ENCODE measurements around the gene GPX5. TPM values are rescaled to one million over a fixed set of nuclear protein-coding genes. Genes with fewer than 3 reads are reported as not detected.

The GPX5 gene
- total RNA-seq, 1 donor from 2014 or later = 4.3 TPM

- DNase-seq (ENCODE audit: low read depth) = no peak
- H3K27me3 ChIP-seq (ENCODE audit: insufficient read depth, low read length) = no peaks in the 10 kb centered on the region
- H3K4me1 Mint-ChIP-seq (ENCODE audit: low read depth, unreplicated experiment) = no peaks in the 10 kb centered on the region
- FAIRE-seq = no peak
- no peaks in the 10 kb centered on the region for H4K20me1 ChIP-seq (ENCODE audit: insufficient read depth, low read length)
- H2AFZ ChIP-seq (ENCODE audit: low read depth, low read length) = no peak overlapping the region
- H3K27me3 Mint-ChIP-seq (ENCODE audit: low read depth, unreplicated experiment) = no peaks in the 10 kb centered on the region
- H3K27ac Mint-ChIP-seq (ENCODE audit: unreplicated experiment) = no peak overlapping the region
- no peaks in the 10 kb centered on the region for H3K36me3 ChIP-seq (ENCODE audit: insufficient read depth, low read length)
- H3K4me2 ChIP-seq (ENCODE audit: low read length) = no peak overlapping the region
- no peaks in the 10 kb centered on the region for H3K36me3 Mint-ChIP-seq (ENCODE audit: low read depth, unreplicated experiment)
- H3K4me3 Mint-ChIP-seq (ENCODE audit: unreplicated experiment) = no peak overlapping the region
- H3K27ac ChIP-seq (ENCODE audit: low read depth, low read length) = no peak overlapping the region
- no peak overlapping the region for H3K9ac ChIP-seq (ENCODE audit: low read length)
- H3K4me3 ChIP-seq (ENCODE audit: insufficient read depth, low read depth, low read length) = no peak overlapping the region
- no peaks in the 10 kb centered on the region for H3K9me3 Mint-ChIP-seq (ENCODE audit: unreplicated experiment)
- H3K79me2 ChIP-seq (ENCODE audit: insufficient read depth, low read length) = no peaks in the 10 kb centered on the region
- no peaks in the 10 kb centered on the region for H3K9me3 ChIP-seq (ENCODE audit: insufficient read depth, low read depth, low read length)
- no peak for TF ChIP-seq EZH2 (IDR thresholded peaks at IDR 0.05; ENCODE audit: insufficient read depth, low read length)
- no peak for TF ChIP-seq CTCF (IDR thresholded peaks at IDR 0.05; ENCODE audit: insufficient read depth, low read depth, low read length)
- no peaks in the 10 kb centered on the region for H3K4me1 ChIP-seq (ENCODE audit: insufficient read depth, low read length)
Observed at GRCh38 chr6:28569748-28570147, 44.1 kb downstream of the GPX5 start.

- H3K4me3 ChIP-seq (ENCODE audit: insufficient read depth, low read depth, low read length) = no peak overlapping the region
- Mint-ChIP-seq H3K27ac (ENCODE audit: unreplicated experiment) (no peak overlapping the region), H3K4me3 (ENCODE audit: unreplicated experiment) (no peak overlapping the region), H3K36me3 (ENCODE audit: low read depth, unreplicated experiment) (peaks cover under 1% of the 10 kb centered on the region), H3K27me3 (ENCODE audit: low read depth, unreplicated experiment) (no peaks in the 10 kb centered on the region), H3K9me3 (ENCODE audit: unreplicated experiment) (no peaks in the 10 kb centered on the region), H3K4me1 (ENCODE audit: low read depth, unreplicated experiment) (peaks cover 6% of the 10 kb centered on the region)
- no peaks in the 10 kb centered on the region for H3K27me3 ChIP-seq (ENCODE audit: insufficient read depth, low read length)
- no peak overlapping the region for H3K9ac ChIP-seq (ENCODE audit: low read length)
- H3K4me2 ChIP-seq (ENCODE audit: low read length) = no peak overlapping the region
- H3K36me3 ChIP-seq (ENCODE audit: insufficient read depth, low read length) = no peaks in the 10 kb centered on the region
- no peaks in the 10 kb centered on the region for H4K20me1 ChIP-seq (ENCODE audit: insufficient read depth, low read length)
- H3K9me3 ChIP-seq (ENCODE audit: insufficient read depth, low read depth, low read length) = no peaks in the 10 kb centered on the region
- DNase-seq (ENCODE audit: low read depth) (no peak), FAIRE-seq (no peak)
- no peaks in the 10 kb centered on the region for H3K4me1 ChIP-seq (ENCODE audit: insufficient read depth, low read length)
- no peaks in the 10 kb centered on the region for H3K79me2 ChIP-seq (ENCODE audit: insufficient read depth, low read length)
- no peak overlapping the region for H2AFZ ChIP-seq (ENCODE audit: low read depth, low read length)
- H3K27ac ChIP-seq (ENCODE audit: low read depth, low read length) = no peak overlapping the region
- TF ChIP-seq CTCF (IDR thresholded peaks at IDR 0.05; ENCODE audit: insufficient read depth, low read depth, low read length) (no peak), EZH2 (IDR thresholded peaks at IDR 0.05; ENCODE audit: insufficient read depth, low read length) (no peak)
Observed at GRCh38 chr6:28580475-28580874, 54.8 kb downstream of the GPX5 start.

GRCh38 chr6:28583463-28583862 is 57.8 kb downstream of the GPX5 start:
- H3K27ac Mint-ChIP-seq (ENCODE audit: unreplicated experiment) = no peak overlapping the region
- Histone ChIP-seq H3K9ac (ENCODE audit: low read length) (no peak overlapping the region), H3K27ac (ENCODE audit: low read depth, low read length) (no peak overlapping the region), H3K4me2 (ENCODE audit: low read length) (no peak overlapping the region), H3K36me3 (ENCODE audit: insufficient read depth, low read length) (no peaks in the 10 kb centered on the region), H3K79me2 (ENCODE audit: insufficient read depth, low read length) (no peaks in the 10 kb centered on the region), H3K4me3 (ENCODE audit: insufficient read depth, low read depth, low read length) (no peak overlapping the region), H4K20me1 (ENCODE audit: insufficient read depth, low read length) (no peaks in the 10 kb centered on the region), H3K9me3 (ENCODE audit: insufficient read depth, low read depth, low read length) (no peaks in the 10 kb centered on the region), H3K4me1 (ENCODE audit: insufficient read depth, low read length) (peaks cover 16% of the 10 kb centered on the region), H2AFZ (ENCODE audit: low read depth, low read length) (no peak overlapping the region), H3K27me3 (ENCODE audit: insufficient read depth, low read length) (no peaks in the 10 kb centered on the region)
- H3K4me3 Mint-ChIP-seq (ENCODE audit: unreplicated experiment) = no peak overlapping the region
- FAIRE-seq (no peak), DNase-seq (ENCODE audit: low read depth) (no peak)
- H3K9me3 Mint-ChIP-seq (ENCODE audit: unreplicated experiment) = no peaks in the 10 kb centered on the region
- H3K4me1 Mint-ChIP-seq (ENCODE audit: low read depth, unreplicated experiment) = peaks cover 13% of the 10 kb centered on the region
- no peaks in the 10 kb centered on the region for H3K36me3 Mint-ChIP-seq (ENCODE audit: low read depth, unreplicated experiment)
- TF ChIP-seq CTCF (IDR thresholded peaks at IDR 0.05; ENCODE audit: insufficient read depth, low read depth, low read length) = no peak
- no peak for TF ChIP-seq EZH2 (IDR thresholded peaks at IDR 0.05; ENCODE audit: insufficient read depth, low read length)
- no peaks in the 10 kb centered on the region for H3K27me3 Mint-ChIP-seq (ENCODE audit: low read depth, unreplicated experiment)

Other genes with a start within 250 kb of the GPX5 start
- gene PGBD1, start 244.3 kb upstream of the GPX5 start, total RNA-seq = 7.9 and 8.1 TPM in 2 replicates
- 1.1 and 1.6 TPM in 2 replicates for gene ZSCAN31, start 189.7 kb upstream of the GPX5 start, total RNA-seq
- 7.6 and 8.0 TPM in 2 replicates for gene ZKSCAN3, start 175.9 kb upstream of the GPX5 start, total RNA-seq
- gene ZSCAN12, start 126.1 kb upstream of the GPX5 start, total RNA-seq = 5.0 and 6.3 TPM in 2 replicates
- 3.0 and 4.8 TPM in 2 replicates for gene ZSCAN23, start 82.4 kb upstream of the GPX5 start, total RNA-seq
- not detected in 2 replicates for gene GPX6, start 10.1 kb upstream of the GPX5 start, total RNA-seq